Measurements from ENCODE around the gene CST7. TPM values are rescaled to one million over a fixed set of nuclear protein-coding genes. Genes with fewer than 3 reads are reported as not detected.

The CST7 gene
- total and polyA plus RNA-seq, 2 donors from 2014 or later = 1.4 to 3.7 TPM

GRCh38 chr20:24935140-24935539 is 13.9 kb upstream of the CST7 start:
- H3K4me3 ChIP-seq (ENCODE audit: low read length in 3 of 3) = no peak overlapping the region
- no peak overlapping the region for H3K9ac ChIP-seq (ENCODE audit: low read length in 3 of 3)
- intact Hi-C loops (cut with DNase I) = no loop called here
- no peaks in the 10 kb centered on the region for H3K27me3 ChIP-seq (ENCODE audit: control insufficient read depth, insufficient read depth, low read length)
- peaks cover 0 to 4% (median 0%) of the 10 kb centered on the region in 3 donors for H3K4me1 ChIP-seq (ENCODE audit: control insufficient read depth in 2 of 3, insufficient read depth in 2 of 3, low read depth in 1 of 3, low read length in 3 of 3)
- FAIRE-seq (no peak), DNase-seq (peak in 1 of 5 donors; percentile 7)
- no peaks in the 10 kb centered on the region for H3K9me3 ChIP-seq (ENCODE audit: control insufficient read depth in 2 of 3, insufficient read depth in 1 of 3, low read length in 3 of 3)
- TF ChIP-seq CTCF (IDR thresholded peaks at IDR 0.05; ENCODE audit: borderline replicate concordance, extremely low read depth, insufficient read depth) = no peak
- no peaks in the 10 kb centered on the region for H3K36me3 ChIP-seq (ENCODE audit: control insufficient read depth in 2 of 3, insufficient read depth in 3 of 3, low read length in 3 of 3)
- no peak overlapping the region for H3K27ac ChIP-seq (ENCODE audit: low read depth in 2 of 2, low read length in 2 of 2)

GRCh38 chr20:24935766-24936525 is 13.1 kb upstream of the CST7 start:
- TF ChIP-seq CTCF (IDR thresholded peaks at IDR 0.05; ENCODE audit: borderline replicate concordance, extremely low read depth, insufficient read depth) = no peak
- intact Hi-C loops (cut with DNase I) = no loop called here
- no peaks in the 10 kb centered on the region for H3K36me3 ChIP-seq (ENCODE audit: control insufficient read depth in 2 of 3, insufficient read depth in 3 of 3, low read length in 3 of 3)

GRCh38 chr20:24936526-24937407 is 12.3 kb upstream of the CST7 start:
- no peak overlapping the region for H3K27ac ChIP-seq (ENCODE audit: low read depth in 2 of 2, low read length in 2 of 2)
- TF ChIP-seq CTCF (IDR thresholded peaks at IDR 0.05; ENCODE audit: borderline replicate concordance, extremely low read depth, insufficient read depth) = no peak
- H3K9ac ChIP-seq (ENCODE audit: low read length in 3 of 3) = no peak overlapping the region
- FAIRE-seq = no peak
- no peaks in the 10 kb centered on the region for H3K27me3 ChIP-seq (ENCODE audit: control insufficient read depth, insufficient read depth, low read length)
- H3K36me3 ChIP-seq (ENCODE audit: control insufficient read depth in 2 of 3, insufficient read depth in 3 of 3, low read length in 3 of 3) = no peaks in the 10 kb centered on the region
- intact Hi-C loops (cut with DNase I) = no loop called here
- no peak overlapping the region for H3K4me3 ChIP-seq (ENCODE audit: low read length in 3 of 3)
- peak in 1 of 5 donors; percentile 9 for DNase-seq
- H3K9me3 ChIP-seq (ENCODE audit: control insufficient read depth in 2 of 3, insufficient read depth in 1 of 3, low read length in 3 of 3) = peaks cover 0 to 7% (median 0%) of the 10 kb centered on the region in 3 donors
- peaks cover 0 to 3% (median 0%) of the 10 kb centered on the region in 3 donors for H3K4me1 ChIP-seq (ENCODE audit: control insufficient read depth in 2 of 3, insufficient read depth in 2 of 3, low read depth in 1 of 3, low read length in 3 of 3)

More at GRCh38 chr20:24935766-24936525, 13.1 kb upstream of the CST7 start:
- H3K27ac ChIP-seq (ENCODE audit: low read depth in 2 of 2, low read length in 2 of 2) = no peak overlapping the region
- DNase-seq (peak in 1 of 5 donors; percentile 17), FAIRE-seq (no peak)
- peaks cover 0 to under 1% (median 0%) of the 10 kb centered on the region in 3 donors for H3K9me3 ChIP-seq (ENCODE audit: control insufficient read depth in 2 of 3, insufficient read depth in 1 of 3, low read length in 3 of 3)
- no peaks in the 10 kb centered on the region for H3K27me3 ChIP-seq (ENCODE audit: control insufficient read depth, insufficient read depth, low read length)
- no peak overlapping the region for H3K9ac ChIP-seq (ENCODE audit: low read length in 3 of 3)
- no peak overlapping the region for H3K4me3 ChIP-seq (ENCODE audit: low read length in 3 of 3)
- H3K4me1 ChIP-seq (ENCODE audit: control insufficient read depth in 2 of 3, insufficient read depth in 2 of 3, low read depth in 1 of 3, low read length in 3 of 3) = peaks cover 0 to 4% (median 0%) of the 10 kb centered on the region in 3 donors
